D341Med (cell line): Measurements from ENCODE around the gene NPPA.

Experiments used
- DNase-seq: peaks from one replicate; pipeline ENCODE4 v3.0.0; 2012; ENCODE audit warnings: low spot score

NPPA gene

DNA sequence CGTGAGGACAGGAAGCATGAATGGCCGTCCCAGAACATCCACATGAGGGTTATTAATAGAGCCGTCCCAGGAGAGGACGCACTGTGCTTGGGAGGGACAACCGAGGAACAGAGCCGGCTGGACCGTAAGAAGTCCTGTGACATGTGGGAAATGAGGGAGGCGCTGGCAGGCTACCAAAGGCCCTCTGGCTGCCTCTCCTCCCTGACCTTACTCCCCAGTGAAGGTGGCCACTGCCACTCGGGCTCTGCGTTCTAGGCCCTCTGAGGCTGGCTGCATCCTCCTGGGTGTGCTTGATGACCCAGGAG lies 26.6 kb upstream of the NPPA start:
- no peak for DNase-seq

DNA sequence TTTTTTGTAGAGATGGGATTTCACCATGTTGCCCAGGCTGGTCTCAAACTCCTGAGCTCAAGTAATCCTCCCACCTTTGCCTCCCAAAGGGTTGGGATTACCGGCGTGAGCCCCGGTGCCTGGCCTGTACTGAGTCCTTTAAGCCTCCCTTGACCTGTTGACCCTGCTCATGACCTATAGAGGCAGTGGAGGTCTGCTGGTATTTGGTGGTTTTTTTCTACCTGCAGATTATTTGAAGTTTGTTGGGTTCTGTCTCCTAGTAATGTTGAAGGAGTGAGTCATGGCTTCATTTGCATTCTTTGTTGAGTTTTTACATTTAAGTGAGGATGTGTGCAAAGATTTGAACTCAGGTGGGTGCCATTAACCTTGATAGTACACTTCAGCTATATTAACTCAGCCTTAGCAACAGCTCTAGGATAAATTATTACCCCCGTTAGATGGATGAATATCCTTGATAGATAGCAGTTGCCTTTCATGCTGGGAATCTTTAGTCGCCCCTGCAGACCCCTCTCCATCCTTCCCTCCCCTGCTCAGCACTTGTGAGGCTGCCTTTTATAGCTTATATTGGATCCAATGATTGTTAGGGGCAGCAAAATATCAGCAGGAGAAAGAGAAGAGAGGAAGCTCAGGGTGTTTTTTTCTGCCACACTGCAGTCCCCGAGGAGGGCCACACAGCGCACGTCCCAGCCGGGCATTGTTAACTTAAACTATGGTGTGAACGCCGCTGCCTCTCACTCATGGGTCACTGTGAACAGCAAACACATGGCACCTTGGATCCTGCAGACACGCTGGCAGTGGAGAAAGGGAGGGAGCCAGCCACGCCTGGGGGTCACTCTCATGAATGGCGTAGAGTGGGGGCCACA lies 26.0 kb upstream of the NPPA start:
- DNase-seq = no peak

DNA sequence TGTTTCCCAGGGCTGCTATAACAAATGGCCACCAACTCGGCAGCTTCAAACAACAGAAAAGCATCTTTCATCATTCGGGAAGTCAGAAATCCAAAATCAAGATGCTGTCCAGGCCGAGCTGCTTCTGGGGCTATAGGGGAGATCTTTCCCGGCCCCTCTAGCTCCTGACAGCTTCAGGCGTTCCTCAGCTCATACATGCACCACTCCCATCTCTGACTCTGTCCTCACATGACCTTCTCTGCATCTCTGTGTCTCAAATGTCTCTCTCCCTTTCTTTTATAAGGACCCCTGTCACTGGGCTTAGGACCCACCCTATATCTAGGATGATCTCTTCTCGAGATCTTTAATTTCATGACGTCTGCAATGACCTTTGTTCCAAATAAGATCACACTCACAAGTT lies 25.0 kb upstream of the NPPA start:
- no peak for DNase-seq

DNA sequence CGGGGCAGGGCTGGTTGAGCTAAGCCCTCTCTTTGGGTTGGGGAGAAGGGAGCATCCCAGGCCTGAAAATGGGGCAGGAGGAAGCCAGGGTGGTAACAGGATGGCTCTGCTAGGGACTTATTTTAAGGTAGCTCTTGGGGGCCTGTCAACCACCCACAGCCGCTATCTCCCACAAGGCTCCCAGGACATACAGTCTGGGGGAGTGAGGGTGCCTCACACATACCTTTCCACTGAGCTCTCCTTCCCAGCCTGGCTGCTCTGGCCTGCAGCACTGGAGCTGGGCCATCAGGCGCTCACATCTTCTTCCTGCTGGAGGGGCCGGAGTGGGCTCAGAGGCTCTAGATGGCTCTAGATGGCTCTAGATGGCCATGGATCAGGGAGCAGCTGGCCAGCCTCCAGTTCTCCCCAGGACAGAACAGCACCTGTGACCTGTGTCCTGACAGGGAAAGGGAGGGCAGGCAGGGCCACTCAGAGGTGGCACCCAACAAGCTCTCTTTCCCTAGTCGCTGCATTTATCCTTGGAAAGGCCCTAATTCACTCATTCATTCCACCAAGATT lies 22.1 kb upstream of the NPPA start:
- no peak for DNase-seq

DNA sequence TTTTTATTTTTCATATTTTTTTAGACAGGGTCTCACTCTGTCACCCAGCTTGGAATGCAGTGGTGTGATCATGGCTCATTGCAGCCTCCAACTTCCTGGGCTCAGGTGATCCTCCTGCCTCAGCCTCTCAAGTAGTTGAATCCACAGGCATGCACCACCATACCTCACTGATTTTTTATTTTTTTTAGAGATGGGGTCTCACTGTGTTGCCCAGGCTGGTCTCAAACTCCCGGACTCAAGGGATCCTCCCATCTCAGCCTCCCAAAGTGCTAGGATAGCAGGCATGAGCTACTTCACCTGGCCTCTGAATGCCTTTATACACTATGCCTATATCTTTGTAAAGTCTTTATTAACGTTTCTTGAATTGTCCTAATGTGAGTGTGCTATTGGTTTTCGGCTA lies 21.5 kb upstream of the NPPA start:
- DNase-seq = no peak

DNA sequence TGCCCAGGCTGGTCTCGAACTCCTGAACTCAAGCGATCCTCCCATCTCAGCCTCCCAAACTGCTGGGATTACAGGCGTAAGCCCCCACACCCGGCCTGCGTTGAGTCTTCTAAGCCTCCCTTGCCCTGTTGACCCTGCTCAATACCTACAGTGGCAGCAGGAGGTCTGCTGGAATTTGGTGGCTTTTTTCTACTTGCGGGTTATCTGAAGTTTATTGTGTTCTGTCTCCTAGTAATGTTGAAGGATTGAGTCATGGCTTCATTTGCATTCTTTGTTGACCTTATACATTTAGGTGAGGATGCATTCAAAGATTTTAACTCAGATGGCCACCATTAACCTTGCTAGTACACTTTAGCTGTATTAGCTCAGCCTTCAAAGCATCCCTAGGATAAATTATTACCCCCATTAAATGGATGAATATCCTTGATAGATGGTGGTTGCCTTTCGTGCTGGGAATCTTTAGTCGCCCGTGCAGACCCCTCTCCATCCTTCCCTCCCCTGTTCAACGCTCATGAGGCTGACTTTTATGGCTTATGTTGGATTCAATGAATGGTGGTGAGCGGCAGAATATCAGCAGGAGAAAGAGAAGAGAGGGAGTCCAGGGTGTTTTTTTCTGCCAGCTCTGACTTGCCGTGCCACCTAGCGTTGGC lies 20.9 kb upstream of the NPPA start:
- no peak for DNase-seq

DNA sequence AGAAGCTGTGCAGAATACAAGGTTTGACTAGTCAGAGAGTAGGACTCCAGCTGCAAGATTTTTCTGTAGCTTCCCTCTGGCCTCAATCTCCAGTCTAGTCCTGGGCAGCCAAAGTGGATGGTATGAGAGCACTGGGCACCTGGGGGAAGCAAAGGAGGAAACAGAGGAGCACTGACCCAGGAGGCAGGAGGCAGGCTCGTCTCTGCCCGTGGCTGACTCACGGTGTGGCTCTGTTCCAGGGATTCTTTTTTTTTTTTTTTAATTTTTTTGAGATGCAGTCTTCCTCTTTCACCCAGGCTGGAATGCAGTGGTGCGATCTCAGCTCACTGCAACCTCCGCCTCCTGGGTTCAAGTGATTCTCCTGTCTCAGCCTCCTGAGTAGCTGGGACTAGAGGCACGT lies 15.3 kb upstream of the NPPA start:
- no peak for DNase-seq

DNA sequence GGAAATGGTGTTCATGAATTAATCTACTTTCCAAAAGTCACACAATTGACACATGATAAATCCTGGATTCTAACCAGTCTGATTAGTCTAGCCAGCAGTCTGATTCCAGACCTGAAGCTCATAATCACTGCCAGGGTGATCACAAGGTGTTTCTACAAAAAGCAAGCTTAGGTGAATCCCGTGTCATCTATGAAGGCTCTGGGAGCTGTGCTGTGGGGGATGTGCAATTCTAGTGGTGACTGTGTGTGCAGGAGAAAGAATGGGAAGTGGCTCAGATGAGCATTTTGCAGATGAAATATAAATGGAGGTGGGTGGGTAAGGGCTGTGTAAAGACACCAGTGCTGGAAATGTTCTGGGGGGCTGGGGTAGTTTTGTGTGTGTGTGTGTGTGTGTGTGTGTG lies 13.0 kb upstream of the NPPA start:
- no peak for DNase-seq

DNA sequence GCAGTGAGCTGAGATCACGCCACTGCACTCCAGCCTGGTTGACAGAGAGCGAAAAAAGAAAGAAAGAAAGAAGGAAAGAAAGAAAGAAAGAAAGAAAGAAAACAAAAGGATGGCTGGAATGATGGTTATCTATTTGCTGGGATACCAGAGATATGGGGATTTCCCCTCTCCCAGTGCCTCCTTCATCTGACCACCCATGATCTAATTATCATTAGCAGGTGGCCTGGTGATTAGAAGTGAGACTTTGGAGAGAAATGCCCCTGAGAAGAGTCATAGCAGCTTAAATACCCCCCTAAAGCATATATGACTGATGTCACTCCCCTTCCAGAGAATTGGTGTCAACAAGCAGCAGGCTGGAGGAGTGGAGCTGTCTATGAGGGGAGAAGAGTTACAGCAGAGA lies 12.5 kb upstream of the NPPA start:
- DNase-seq = no peak

DNA sequence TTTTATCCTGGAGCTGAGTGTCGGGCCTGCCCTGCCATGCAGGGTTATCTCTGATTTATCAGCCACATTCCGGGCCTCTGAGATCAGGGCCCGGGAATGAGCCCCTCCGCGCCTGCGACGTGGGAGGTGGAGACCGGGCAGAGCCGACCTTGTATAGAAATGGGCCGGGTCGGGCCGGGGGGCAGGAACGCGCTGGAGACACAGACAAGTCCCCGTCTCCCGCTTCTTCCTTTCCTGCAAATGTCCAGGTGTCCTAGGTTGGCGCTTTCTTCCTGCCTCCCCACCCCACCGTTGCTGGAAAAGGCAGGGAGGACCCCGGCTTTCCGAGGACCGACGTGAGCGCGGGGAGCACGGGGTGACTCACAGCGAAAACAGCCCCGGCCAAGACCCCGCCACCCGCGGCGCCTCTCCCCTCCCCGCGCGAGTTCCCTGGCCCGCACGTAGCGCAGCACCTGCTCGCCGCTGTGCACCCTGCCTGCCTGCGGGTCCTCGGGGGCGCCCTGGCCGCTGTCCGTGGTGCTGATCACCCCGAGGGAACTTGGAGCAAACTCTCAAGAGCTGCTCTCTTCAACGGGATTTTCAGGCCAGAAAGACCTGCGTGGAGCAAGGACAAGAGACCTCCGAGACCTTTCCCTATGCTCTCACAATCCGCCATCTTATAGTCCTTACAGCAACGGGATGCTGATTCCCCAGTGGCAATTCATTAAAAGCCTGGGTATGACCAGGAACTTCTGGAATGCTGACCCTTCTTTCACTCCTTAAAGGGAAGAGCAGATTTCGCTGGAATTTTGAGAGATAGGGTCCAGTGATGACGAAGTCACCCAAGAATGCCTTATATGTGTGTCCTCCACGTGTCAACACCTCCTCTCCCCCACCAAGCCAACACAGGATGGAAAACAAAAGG lies 11.6 kb upstream of the NPPA start:
- no peak for DNase-seq

DNA sequence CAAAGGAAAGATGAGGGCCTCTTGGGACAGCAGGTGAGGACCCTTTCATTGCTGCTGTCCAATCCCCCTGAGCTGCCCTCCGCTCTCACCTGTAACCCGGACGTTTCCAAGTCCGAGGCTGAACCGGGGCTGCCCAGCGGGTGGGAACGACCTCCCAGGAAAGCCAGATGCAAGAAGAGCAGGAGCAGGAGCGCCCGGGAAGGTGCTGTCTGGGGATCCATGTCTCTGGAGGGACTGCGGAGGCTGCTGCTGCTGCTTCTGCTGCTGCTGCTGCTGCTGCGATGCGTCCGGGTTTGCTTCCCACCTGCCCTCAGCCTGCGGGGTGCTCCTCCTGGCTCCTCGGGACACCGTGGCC lies 11.0 kb upstream of the NPPA start, which contains the start of gene NPPB:
Gene NPPB (minus strand): TSS at position 333 of the 355 bp plus-strand sequence. CDS start 112 bp downstream, at position 221.
- no peak for DNase-seq

DNA sequence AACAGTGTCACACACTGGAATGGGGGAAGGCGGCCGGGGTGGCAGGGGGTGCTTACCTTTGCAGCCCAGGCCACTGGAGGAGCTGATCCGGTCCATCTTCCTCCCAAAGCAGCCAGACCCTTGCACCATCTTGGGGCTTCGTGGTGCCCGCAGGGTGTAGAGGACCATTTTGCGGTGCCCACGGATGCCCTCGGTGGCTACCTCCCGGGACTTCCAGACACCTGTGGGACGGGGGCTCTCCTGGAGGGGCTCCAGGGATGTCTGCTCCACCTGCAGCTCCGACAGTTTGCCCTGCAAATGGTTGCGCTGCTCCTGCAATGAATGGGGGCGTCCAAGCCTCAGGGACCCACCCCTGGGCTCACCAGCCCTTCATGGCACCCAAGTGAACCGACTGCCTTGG lies 10.6 kb upstream of the NPPA start:
- DNase-seq = no peak

DNA sequence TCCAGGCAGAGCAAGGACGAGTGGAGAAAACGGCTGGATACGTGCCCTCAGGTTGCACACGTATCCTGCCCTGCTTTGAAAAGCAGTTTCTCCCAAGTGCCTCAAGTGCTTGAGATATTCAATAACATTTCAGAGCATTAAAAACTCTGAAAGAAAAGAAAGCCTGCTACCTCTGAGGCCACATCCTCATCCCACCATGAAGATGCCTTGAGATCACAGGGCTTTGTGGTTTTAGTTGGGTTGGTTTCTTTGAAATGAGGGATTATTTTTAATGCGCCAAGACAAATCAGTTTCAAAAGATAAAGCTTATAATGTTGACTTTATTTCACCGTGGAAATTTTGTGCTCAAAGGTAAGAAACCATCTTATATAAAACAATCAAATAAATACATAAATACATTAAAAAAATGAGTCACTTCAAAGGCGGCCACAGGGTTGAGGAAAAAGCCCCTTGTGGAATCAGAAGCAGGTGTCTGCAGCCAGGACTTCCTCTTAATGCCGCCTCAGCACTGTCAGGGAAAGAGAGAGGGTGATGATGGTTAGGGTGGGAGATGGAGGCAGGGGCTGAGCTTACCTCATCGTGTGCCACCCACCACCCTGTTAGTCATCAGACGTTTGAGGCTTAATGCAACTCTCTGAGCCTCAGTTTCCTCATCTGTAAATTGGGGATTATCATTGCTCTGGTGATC lies 9.7 kb upstream of the NPPA start:
- DNase-seq = no peak

DNA sequence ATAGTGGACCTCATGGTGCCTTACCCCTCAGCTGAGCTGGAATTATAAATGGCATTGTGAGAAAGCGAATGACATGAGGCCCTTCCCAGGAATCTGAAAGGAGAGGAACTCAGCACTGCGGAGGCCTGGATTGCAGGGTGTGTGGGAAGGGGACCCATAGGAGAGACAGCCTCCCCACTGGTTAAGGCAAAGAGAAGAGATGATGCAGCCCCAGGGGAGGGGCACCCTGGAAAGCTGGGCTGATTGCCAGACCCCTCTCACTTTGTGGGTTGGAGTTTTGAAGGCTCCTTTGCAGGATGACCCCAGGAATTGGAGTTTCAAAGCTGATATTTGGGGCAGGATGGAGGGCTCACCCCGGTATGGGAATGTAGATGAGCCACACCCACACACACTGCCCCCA lies 9.1 kb upstream of the NPPA start:
- no peak for DNase-seq

DNA sequence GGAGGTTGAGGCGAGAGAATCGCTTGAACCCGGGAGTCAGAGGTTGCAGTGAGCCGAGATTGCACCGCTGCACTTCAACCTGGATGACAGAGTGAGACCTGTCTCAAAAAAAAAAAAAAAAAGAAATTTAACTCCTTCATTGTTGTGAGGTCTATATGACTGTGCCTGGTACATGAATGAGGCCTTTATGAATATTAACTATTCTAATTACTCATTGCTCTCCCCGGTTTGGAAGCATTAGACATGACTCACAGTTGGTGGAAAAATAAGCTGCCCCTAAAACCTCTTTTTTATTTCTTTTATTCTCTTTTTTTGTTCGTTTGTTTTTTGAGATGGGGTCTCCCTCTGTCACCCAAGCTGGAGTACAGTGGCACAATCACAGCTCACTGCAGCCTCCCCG lies 7.8 kb upstream of the NPPA start:
- no peak for DNase-seq

DNA sequence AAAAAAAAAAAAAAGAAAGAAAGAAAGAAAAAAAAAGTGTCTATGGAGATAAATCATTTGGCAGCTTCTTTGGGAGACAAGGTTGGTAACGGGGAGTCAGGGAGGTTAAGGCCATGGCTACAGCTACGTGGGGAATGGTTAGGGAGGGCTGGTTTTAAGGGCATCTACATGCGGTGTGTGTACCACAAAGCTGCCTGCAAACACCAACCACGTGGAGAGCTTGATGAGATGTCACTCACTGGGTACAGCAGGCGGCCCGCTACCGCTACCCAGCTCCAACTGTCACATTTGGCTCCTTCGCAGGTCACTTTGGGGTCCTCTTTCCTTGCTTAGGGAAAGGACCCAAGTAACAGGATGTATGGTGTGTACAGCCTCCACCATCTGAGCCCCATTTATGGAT lies 6.9 kb upstream of the NPPA start:
- no peak for DNase-seq

DNA sequence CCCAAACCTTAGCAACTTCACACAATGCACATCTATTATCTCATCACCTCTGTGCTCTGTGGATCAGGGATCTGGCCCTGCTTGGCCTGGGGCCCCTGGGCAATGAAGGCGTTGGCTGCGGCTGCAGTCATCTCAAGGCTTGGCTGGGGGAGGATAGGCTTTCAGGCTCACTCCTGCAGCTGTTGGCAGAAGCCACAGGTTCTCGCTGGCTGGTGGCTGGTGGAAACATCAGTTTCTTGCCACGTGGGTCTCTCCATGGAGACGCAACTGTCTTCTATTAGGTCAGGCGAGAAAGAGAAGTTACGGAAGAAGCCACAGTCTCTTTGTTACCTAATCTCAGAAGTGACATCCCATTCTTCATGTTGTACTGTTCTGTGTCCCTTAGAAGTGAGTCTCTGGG lies 3.6 kb upstream of the NPPA start:
- DNase-seq = no peak

DNA sequence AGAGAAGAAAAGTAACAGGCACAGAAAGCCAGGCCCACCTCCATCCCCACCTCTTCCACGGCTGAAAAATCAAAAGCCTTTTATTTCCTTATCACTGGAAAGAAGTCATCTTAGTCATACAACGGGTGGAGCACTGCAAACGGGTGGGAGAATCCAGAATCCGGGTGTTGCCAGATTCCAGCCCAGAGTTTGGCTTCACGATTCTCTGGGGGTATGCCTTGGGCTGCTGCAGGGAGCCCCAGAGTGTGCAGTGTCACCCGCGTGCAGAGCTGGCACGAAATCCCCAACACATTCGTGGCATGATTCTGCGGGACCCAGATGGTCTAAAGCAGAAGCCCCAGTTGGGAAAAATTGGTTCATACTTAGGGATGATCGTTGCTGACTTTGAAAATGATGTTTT lies 2.6 kb upstream of the NPPA start:
- DNase-seq = no peak

DNA sequence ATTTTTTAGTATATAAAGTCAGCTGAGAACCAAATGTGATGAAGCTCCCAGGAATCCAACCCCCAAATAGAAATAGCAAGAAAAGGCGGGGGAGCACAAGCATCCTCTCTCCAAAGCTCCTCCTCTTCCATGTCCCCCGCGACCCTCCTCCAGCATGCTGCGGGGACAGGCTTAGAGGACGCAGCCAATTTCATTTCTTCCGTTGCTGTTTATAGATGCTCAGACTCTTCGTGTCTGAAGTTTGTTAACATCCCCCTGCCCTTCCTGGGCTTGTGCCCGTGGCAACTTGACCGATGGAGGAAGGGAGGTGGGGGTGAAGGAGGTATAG lies 754 bp upstream of the NPPA start:
- no peak for DNase-seq

DNA sequence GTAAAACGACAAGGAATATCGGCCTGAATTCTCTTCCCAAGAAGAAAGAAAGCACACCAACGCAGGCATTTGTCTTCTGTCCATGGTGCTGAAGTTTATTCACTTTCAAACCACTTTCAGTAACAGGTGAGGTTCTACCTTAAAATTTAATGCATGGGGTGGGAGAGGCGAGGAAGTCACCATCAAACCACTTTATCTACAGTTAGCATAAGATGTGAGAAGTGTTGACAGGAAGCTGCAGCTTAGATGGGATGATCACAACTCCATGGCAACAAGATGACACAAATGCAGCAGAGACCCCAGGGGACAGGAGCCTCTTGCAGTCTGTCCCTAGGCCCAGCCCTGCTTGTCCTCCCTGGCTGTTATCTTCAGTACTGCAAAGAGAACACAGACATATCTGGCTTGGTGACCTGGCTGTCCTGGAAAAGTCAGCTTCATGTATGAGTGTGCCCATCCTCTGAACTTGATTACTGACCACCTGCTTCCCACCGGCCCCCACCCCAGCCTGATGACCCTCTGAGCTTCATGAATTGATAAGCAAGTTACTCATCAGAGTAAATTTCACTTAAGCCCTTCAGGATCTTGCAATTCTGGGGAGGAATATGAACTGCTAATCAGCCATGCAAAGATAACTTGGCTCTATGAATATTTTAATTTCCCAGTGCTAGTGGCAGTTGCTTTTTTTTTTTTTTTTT lies 1.8 kb downstream of the NPPA start:
- DNase-seq = peak; percentile 80

DNA sequence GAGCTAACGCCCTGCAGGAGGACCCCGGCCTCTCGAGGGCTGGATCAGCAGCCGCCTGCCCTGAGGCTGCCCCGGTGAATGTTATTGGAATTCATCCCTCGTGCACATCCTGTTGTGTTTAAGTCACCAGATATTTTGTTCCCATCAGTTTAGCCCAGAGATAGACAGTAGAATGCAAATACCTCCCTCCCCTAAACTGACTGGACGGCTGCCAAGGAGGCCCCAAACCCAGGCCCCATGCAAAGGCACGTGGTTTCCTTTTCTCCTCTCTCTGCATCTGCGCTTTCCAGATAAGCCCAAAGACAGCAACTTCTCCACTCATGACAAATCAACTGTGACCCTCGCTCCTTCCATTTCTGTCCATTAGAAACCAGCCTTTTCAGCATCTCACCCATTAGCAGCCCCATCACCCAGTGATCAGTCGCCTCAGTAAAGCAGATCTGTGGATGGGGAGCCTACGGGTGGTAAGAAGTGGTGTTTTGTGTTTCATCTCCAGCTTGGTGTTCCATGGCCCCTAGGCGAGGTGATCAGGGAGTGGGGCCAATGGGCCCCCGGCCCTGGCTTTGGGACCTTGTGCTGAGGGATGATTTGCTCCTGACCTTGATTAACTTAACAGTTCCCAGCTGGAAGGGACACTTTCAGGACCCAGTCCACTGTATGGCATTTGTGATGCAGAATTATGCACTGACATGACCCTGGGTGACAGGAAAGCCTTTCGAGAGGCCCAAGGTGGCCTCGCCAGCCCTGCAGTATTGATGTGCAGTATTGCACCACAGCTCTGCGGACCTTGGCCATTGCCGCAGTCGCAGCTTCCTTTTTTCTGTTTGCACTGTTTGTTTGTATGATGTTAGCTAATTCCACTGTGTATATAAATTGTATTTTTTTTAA lies 5.2 kb downstream of the NPPA start:
- DNase-seq = no peak
